Colon (tissue), 2 donors: ENCODE data around the gene VPS13D.
"Not testable (repeated sequence)": the region's sequence is repeated elsewhere in the genome, so short reads cannot be mapped to it uniquely, and the experiment has no call there.

Experiments used
- FAIRE-seq: peaks from 2 replicates; lab custom pipeline; 2012; peaks lifted over from hg19 to GRCh38; lab: Jason Lieb, UNC
- donor health status: control.
- donor health status: control.

The VPS13D gene

GRCh38 chr1:12369258-12369657, 139.4 kb downstream of the VPS13D start:
- no peak for FAIRE-seq

- FAIRE-seq: no peak
Observed at GRCh38 chr1:12370333-12370975, 140.6 kb downstream of the VPS13D start.

- no peak for FAIRE-seq
Observed at GRCh38 chr1:12371053-12371452, 141.2 kb downstream of the VPS13D start.

GRCh38 chr1:12372180-12372579, 142.3 kb downstream of the VPS13D start:
- no peak for FAIRE-seq

DNA sequence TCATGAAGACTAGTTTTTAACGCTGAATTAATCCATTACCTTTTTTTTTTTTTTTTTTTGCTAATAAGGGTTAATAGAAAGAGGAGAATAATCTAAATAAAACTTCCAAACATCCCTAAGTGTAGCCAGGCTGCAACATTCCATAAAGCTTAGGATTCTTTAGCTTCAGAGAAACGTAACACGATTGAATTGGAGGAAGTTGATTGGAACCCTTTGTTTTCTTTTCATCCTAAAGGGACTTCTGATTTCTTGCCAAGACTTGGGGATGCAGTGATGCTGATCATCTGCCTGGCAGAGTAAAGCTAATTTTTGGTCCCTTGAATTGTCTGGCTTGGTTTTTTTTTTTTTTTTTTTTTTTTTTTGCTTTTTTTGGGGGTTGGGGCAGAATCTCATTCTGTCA, 142.9 kb downstream of the VPS13D start:
- FAIRE-seq: no peak

- FAIRE-seq: no peak
Observed at GRCh38 chr1:12375133-12375829, 145.5 kb downstream of the VPS13D start.

DNA sequence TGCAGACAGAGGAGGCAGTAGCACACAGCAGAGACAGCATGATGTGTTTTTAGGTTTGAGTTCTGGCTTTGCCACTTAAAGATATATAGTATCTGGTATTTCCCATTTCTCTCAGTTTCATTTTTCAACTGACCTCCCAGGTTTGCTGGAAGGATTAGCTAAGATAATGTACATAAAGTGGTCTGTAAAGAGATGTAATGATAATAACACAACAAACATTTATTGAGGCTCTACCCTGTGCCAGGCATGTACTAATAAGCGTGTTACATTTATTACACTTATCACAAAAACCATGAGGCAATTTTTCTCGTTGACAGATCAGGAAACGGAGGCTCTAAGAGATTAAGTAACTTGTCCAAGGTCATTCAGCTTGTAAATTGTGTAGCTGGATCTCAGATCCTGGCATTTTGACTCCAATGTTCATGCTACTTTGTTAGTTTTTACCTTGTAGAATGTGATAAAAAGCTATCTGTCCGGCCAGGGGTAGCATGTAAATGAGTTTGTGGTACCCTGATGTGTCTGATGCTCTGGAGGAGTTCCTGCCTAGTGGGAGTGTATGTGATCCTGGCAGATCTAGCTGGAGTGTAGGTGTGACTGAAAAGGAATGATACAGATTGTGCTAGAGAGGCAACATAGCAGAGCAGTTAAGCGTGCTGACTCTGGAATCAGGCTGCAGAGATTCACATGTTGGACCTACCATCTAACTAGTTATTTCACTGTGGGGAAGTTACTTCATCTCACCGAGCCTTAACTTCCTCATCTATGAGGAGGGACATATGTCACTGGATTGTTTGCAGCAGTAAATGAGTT, 146.6 kb downstream of the VPS13D start:
- FAIRE-seq: no peak

DNA sequence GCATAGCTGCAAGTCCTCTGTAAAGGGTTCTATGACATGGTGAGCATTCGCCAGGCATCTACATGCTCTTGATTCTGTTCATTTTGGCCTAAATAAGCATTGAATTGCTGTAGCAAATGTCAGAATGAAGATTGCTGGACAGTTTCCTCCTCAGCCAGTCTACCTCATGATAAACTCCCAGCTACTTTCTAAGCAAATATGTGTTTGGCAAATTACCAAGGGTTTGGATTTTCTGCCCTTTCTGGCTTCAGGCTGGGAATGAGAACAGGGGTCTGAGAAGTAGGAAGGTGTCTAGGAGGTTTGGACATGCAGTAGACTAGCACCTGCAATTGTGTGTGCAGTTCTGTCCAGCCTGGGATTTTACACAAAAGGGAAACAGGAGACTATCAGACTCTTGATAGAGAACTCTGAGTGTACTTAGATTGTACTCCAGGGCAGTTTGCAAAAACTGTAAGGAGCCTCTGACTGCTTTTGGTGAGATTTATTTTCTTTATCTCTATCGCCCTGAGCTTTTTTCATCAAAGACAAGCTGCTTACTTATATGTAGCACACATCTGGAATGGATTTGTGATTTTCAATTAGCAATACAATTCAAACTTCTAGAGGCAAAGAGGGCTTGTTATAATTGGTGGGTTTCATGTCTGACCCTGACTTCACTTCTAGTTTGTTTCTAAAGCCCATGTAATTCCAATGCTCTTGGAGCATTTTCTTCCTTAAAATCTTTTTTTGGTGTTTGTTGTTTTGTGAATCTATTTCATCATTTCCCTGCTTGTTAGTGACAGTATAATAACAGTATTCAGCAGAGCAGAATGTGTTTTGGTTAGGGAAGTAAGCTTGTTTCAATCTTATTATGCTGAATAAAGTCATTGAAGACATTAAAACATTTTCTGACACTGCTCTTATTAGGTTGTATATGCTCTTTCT, 150.8 kb downstream of the VPS13D start:
- FAIRE-seq: no peak

DNA sequence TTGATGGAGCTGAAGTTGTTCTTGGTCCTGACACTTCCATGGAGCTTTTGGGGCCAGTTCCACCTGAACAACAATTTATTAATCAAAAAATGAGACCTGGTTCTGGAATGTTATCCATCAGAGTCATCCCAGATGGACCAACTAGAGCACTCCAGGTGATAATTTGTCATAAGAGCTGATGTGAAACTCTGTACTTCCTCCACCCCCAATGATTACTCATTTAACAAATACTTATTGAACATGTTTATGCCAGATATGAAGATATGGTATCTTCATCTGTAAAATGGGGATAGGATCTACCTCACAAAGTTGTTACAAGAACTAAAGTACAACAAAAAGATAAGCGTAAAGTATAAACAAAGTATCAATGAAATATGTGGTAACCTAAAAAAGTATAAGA, 153.2 kb downstream of the VPS13D start:
- FAIRE-seq: peak; percentile 74

GRCh38 chr1:12383786-12384185, 154.0 kb downstream of the VPS13D start:
- no peak for FAIRE-seq

- FAIRE-seq: no peak
Observed at GRCh38 chr1:12384836-12385456, 155.1 kb downstream of the VPS13D start.

GRCh38 chr1:12386130-12386529, 156.3 kb downstream of the VPS13D start:
- FAIRE-seq: no peak

GRCh38 chr1:12387641-12388040, 157.8 kb downstream of the VPS13D start:
- no peak for FAIRE-seq

DNA sequence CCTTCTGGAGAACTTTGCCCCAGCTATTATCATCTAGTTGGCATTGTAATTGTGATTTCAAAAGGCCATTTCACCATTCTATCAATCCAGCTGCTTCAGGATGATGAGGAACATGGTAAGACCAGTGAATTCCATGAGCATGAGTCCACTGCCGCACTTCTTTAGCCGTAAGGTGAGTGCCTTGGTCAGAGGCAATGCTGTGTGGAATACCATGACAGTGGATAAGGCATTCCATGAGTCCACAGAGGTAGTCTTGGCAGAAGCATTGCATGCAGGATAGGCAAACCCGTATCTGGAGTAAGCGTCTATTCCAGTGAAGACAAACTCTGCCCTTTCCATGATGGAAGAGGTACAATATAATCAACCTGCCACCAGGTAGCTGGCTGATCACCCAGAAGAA, 160.5 kb downstream of the VPS13D start:
- not testable (repeated sequence) for FAIRE-seq

DNA sequence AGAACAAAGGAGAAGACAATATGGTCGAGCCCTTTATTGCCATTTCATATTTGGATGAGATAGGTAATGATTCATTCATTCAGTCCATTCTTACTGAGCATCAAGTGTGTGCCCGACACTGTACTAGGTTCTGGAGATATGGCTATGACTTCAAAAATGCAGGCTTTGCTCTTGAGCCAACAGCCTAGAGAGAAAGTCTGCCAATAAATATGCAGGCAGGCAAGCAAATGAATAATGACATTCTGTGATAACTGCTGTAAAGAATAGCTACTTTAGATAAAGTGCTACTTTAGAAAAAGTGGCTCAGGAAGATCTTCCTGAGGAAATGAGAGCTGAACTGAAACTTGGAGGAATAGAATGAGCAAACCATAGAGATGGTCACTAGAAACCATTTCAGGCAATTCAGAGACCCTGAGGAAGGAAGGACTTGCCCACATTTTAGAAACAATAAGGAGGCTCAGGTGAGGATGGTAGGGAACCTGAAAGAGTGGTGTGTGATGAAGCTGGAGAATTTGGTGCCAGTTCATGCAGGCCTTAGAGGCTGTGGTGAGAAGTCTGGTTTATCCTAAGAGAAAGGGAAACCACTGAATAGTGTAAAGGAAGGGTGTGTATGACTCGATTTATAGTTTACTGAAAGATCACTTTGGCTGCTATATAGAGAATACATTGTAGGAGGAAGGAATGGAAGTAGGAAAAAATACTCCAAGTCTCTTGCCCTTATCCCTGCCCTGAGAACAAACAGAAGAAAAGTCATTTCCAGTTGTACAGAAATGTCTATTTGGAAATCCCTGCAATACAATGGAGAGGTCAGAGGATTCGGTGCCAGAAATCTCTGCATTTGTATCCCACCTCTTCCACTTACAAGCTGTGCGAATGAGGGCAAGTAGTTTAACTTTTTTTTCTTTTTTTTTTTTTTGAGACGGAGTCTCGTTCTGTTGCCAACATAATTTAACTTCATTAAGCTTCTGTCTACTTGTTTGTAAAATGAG, 167.9 kb downstream of the VPS13D start:
- FAIRE-seq: no peak

DNA sequence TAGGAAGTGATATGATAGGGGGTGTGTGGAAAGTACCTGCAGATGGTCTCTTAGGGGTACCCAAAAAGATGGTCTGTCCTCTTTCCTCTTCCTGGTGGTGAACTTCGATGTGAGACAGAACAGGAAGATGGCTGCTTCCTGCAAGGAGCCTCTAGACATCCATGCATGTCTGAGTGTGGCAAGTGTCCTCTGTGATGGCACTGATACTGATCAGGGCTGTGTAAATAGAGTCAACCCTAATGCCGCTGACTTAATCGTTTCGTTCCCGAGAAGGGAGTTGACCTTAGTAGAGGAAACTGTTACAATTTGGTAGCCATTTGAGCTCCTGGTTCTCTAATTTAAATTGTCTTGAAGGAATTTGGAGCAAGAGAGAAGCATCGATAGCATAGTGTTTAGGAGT, 168.6 kb downstream of the VPS13D start:
- no peak for FAIRE-seq

- FAIRE-seq: no peak
Observed at GRCh38 chr1:12400027-12400693, 170.3 kb downstream of the VPS13D start.

DNA sequence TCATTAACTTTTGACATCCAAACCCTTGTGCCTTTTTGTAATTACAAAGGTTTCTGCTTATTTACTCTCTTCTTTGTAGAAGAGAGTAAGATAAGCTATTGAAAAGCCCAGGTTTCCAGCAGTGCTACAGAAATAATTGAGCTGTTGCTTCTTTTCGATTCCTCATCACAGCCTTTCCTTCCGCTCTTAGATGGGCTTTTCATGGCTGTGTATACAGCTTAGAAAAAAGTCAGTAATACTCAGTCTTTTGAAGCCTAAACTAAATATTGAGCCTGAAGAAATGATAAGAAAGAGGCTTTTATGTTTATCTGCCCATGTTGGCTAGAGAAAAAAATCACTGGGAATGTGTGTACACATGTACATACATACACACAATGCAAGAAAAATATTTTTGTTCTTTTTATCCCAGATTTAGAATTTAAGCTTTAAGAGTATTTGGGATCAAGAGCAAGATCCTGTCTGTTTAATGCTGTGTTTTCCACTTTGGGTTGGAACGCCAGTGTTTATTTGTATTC, 172.4 kb downstream of the VPS13D start:
- FAIRE-seq: no peak

DNA sequence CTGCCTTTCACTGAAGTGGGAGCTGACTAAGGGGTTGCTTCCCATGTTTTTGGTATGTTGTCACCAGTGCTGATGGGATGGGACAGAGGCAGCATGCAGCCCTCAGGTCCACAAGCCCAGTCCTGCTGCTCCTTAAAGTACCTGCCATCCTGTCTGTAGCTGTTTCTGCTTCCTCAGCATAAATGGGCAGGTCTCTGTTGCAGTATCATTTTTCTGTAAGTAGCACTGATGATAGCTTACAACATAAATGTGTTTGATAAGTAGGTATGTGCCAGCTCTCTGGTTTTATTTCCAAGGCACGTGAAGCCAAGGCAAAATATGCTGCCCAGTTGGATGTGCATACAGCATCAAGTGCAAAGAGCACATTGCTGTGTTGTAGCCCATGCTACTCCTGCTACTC, 173.0 kb downstream of the VPS13D start:
- FAIRE-seq: no peak

- FAIRE-seq: no peak
Observed at GRCh38 chr1:12404918-12405317, 175.1 kb downstream of the VPS13D start.
